HT1080 (cell line): ENCODE results near the gene GRIN3A. TPM values are rescaled to one million over a fixed set of nuclear protein-coding genes. Genes with fewer than 3 reads are reported as not detected.

Experiments used
- DNase-seq: peaks from one replicate; pipeline ENCODE4 v3.0.0-alpha.2; 2015; ENCODE audit warnings: low read depth
- total RNA-seq: library from RNA; depleted of rRNA; stranded (reverse); fragments of >200 nt; shearing (Covaris generic); gene quantifications from 2 replicates; pipeline ENCODE4 v1.2.3, GENCODE V29; 2014

GRIN3A gene
- total RNA-seq, 1 experiment from 2014 or later = 0.06 TPM

GRCh38 chr9:101634741-101635409, 103.6 kb downstream of the GRIN3A start:
- no peak for DNase-seq

DNA sequence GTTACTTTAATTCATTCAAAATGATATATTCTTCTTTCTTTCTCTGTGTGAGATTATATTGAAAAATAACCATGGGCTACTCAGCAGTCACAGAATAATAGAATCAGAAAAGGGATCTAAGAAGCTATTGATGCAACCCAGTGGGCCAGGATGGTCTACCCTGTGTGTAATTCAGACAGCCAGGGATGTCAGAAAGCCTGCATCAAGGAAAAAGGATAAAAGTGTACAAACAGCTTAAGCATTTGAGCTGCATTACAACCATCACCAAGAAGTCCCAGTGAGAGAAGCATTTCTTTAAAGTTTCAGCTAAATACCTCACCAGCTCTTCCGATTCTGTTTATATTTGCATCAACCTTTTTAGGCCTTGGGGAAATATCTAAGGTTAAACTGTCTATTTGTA, 105.8 kb downstream of the GRIN3A start:
- DNase-seq = no peak

- no peak for DNase-seq
Observed at GRCh38 chr9:101631892-101632291, 106.6 kb downstream of the GRIN3A start.

DNA sequence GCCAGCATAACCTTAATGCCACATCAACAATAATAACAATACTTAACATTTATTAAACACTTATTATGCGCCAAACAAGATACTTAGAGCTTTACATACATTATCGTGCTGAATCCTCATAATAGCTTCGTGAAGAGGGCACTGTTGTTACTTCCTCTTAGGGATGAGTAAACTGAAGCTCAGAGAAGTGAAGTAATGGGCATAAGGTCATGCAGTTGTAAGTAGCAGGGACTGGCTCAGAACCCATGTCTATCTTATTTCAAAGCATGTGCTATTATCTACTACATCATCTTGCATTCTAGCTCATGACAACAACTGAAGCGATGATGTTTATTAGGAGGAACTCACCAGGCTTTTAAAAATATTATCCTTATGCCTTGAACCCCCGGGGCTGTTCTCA, 108.8 kb downstream of the GRIN3A start:
- DNase-seq = no peak

GRCh38 chr9:101628173-101628572, 110.3 kb downstream of the GRIN3A start:
- DNase-seq = peak; percentile 11

DNA sequence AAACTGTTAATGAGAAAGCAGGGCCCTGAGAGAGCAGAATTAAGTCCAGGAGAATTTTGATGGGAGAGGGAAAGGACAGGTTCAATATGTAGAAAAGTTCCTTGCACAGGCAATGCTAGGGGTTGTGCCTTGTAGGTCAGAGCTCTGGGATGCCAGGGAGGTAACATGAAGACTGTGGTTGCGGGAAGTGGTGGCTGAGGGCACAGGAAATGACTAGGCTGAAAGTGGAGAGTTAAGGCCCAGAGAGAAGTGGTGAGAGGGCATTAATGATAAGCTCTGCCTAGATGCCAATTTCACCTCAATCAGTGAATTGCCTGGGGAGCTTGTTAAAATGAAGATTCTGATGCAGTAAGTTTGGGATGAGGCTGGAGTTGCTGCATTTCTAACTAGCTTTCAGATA, 112.2 kb downstream of the GRIN3A start:
- DNase-seq = peak; percentile 81

GRCh38 chr9:101625876-101626275, 112.6 kb downstream of the GRIN3A start:
- DNase-seq = peak; percentile 65

DNA sequence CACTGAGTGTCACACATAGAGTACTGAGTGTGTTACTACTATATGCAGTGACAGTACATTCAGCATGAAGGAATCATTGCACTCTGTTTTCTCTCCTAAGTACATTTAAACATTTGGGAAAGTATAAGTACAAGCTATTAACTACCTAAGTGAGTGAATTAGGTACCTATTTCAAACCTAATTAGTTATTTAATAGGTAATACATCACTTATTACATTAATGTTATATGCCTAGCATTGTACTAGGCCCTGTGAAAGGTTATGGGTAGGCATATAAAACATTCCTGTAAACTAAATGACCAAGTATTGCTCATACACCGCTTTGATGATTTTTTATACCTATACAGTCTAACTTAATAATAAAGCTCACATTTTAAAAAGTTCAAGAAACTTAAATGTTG, 118.0 kb downstream of the GRIN3A start:
- no peak for DNase-seq

- no peak for DNase-seq
Observed at GRCh38 chr9:101618698-101619097, 119.7 kb downstream of the GRIN3A start.

GRCh38 chr9:101605547-101605946, 132.9 kb downstream of the GRIN3A start:
- DNase-seq = no peak

GRCh38 chr9:101604296-101604695, 134.2 kb downstream of the GRIN3A start:
- DNase-seq = no peak

DNA sequence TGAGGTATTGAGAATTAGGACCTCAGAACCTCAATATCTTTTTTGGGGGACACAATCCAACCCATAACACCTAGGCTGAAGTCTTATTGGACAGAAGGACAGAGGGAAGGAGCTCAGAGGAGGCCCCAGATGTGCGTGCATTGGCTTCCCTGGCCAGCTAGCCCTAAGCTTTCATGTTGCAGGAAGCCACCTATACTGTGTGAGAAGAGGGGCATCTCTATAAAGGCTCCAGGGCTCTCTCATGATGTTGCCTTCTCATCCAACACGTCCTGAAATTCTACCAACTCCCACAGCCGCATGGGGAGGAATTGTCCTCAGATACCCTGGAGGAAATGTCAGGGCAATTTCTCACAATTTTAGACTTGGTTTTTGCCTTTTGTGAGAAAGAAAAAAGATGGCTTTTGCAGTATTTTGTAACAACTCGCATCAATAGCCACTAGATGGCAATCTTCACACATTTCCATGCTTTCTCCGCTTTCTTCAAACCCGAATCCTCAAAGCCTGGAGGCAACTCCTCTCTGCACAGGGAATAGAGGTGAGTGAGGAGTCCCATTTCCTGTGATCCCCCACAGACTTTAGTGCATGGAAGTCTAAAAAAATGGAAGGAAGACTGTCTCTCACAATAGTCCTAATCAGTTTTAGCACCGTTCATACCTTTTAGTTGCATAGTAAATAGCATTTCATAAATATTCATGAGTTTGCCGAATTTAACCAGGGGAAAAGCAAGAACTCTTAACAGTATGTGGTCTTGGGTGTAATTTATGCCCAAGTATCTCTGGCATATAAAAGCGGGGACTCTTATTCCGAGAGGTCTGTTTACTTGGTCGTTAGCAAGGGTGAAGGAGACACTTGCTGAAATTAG, 136.3 kb downstream of the GRIN3A start:
- peak; percentile 49 for DNase-seq

GRCh38 chr9:101594796-101595195, 143.7 kb downstream of the GRIN3A start, which contains the start of gene PPP3R2:
TSS of gene PPP3R2 (minus strand) at chr9:101594969. CDS start at chr9:101594921, 48 bp downstream.
- DNase-seq = no peak

DNA sequence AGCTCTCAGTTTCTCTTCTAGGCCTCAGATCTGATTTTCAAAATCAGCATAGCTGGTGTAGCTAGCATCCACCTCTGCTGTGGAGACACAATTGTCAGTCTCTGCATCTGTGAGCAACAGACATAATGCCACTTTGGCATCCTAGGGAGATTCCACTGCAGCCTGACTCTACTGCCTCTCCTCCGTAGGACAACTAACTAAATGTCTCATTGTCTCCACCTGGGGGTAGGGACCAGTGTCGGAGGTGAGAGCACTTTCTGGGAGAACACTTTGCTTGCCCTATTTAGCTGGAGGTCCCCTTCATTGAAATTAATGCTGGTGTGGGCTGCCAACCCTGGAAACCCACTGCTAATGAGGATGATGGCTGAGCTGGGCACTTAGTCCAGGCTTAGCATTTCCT, 145.1 kb downstream of the GRIN3A start:
- DNase-seq = no peak

GRCh38 chr9:101592788-101593187, 145.7 kb downstream of the GRIN3A start:
- no peak for DNase-seq

DNA sequence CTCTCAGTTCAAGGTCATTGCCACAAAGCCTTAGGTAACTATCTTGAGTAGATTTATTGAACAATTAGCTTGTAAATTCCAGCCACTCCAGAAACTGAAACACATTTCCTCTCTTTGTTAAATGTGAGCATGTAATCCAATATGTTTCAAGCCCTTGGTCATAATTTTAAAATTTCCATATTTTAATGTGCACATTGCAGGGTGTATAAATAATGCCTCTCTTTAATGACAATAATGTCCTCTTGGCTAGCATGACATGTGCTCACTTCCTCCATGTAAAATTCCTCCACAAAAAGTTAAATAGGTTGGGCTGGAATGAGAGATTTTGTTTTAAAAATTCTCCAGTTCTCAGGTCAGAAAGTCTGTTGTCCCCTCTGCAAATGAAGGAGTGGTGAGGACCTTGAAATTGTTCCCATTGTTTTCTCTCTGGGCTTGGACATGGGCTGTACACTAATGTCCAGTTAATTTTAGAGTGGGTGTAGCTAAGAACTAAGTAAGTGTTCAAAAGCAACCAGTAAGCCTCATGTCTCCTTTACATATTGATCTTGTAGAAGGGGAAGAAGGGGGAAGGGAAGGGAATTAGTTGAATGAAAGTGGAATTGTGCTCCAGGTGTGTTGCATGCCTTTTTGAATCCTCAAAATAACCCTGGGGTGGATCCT, 146.5 kb downstream of the GRIN3A start:
- DNase-seq = no peak

DNA sequence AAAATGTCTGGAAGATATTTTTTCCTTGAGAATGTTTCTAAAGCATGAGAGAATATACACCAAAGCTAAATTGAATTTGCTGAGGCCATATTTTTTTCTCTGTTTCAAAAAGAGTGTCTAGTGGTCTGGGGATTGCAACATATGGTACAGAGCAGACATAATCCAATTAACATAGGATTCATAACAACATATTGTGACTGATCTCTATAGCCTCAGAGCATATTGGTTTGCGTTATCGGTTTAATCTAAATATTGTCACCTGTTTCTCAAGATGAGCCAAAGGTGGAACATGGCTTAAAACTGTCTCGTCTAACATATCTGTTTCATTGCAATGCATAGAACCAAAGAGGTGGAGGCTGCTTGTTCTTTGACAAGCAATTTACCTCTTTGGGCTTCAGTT, 147.5 kb downstream of the GRIN3A start:
- DNase-seq = no peak

DNA sequence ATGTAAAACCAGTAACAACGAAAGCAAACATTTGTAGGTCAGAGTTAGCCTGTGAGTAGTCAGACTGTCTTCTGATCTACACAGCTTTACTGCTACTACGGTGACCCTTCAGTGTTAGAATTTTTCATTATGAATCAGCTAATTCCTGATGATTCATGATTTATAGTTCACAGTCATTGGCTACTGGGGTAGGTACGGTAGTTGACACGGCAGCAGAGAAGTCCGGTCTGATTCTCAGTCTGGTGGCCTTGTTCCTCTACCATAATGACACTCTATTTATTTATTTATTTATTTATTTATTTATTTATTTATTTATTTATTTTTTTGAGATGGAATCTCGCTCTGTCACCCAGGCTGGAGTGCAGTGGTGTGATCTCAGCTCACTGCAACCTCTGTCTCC, 148.4 kb downstream of the GRIN3A start:
- DNase-seq = peak; percentile 85

- DNase-seq = no peak
Observed at GRCh38 chr9:101587332-101588043, 151.0 kb downstream of the GRIN3A start.

DNA sequence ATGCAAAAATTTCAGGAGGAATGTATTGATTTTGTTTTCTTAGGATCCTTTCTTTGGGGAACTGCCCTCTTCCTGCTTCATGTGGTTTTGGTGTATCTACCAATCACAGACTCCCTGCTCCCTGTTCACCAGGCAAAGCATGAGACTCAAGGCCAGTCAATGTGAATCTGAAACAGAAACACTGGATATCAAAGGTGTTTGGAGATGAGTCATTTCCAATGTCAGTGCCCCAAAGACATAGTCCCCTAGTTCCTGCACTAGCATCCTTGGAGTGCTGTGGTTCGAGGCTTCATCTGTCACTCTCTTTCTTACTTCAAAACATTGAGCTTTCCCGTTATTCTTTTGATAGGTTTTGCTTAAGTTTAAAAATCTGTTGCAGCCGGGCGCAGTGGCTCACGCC, 151.8 kb downstream of the GRIN3A start:
- DNase-seq = peak; percentile 60

DNA sequence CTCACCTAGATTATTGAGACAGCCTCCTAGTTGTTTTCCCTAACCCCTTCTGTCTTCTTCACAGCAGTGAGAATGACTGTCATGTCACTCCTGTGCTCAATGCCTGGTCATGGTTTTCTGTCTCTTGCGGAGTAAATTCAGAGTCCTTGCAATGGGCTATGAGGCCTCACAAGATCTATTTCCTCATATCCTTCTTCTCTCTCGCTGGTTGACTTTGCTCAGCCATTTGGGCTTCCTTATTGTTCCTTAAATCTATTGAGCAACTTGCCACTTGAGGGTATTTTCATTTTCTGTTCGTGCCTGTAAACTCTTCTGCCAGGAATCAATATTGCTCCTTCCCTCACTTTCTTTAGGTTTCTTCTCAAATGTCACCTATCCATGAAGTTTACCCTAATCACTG, 152.7 kb downstream of the GRIN3A start:
- no peak for DNase-seq

DNA sequence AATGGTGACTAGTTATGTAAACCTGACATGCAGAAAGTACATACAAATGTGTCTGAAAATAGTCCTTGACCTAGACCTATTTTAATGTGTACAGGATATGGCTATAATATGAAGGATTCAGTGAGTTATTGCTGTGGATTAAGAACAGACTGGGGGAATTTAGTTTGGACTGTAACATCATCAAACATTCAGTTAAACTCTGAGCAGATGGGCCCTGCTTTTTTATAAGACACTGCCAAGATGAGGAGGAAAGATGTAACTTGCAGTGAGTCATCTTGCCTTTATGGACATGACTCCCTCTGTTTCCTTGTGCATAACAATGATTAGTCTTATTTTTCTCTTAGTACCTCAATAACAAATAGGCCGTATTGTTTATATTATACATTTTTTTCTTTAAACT, 155.9 kb downstream of the GRIN3A start:
- peak; percentile 73 for DNase-seq
